GM18951 (cell line): ENCODE data around the gene RING1.

Experiments used
- POLR2A ChIP-seq: IDR thresholded peaks from 4 replicates; pipeline ENCODE4 v1.6.1; 2011; ENCODE audit warnings: mild to moderate bottlenecking; ENCODE audit not compliant: insufficient read length, insufficient read depth; ENCODE audit errors: extremely low read depth
- in situ Hi-C: fragments of 300-500 bp; cut with MboI; formaldehyde crosslinking; loops from one replicate; pipeline ENCODE4 v1.12.0; 2022; ENCODE audit warnings: low sequenced_read_pairs, mixed read lengths, inconsistent platforms; ENCODE audit not compliant: unreplicated experiment

The RING1 gene

DNA sequence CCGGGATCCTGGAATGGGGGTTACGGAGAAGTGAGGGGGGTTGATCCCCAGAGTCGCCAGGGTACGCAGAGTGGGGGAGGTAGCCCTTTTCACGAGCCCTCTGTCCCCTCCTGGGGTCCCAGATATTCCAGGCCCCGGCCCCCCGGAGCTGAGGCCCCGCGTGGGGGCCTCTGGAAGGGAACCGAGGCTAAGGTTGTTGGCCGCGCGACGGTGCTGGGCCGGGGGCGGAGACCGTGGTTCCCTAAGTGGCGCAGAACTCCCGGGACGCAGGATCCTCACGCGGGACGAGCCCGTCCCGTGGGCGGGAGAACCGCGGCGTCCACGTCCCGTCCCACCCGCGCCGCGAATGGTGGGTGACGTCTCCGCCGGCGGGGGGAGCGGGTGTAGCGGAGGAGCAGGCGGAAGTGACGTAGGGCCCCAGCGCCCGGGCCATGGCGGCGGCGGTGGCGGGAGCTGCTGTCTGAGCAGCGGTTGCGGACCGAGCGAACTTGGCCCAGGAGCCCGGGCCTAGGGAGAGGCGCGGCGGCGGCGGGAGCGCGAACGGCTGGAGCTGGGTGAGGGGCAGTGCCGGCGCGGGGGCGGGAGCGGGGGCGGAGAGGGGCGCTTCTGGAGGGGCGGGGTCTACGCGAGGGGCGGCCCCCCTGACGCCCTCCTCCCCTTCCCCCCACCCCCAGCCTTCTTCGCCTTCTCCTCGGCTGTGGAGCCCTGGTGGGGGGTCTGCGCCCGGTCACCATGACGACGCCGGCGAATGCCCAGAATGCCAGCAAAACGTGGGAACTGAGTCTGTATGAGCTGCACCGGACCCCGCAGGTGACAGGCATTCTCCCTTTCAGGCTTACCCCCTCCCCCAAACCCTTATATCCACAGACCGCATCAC is at the start of gene RING1:
RING1 (plus strand) TSS at position 410 of the 877 bp plus-strand sequence; CDS start at position 733, 323 bp downstream.
- in situ Hi-C loops: no loop called here
- TF ChIP-seq POLR2A: peak; percentile 95

DNA sequence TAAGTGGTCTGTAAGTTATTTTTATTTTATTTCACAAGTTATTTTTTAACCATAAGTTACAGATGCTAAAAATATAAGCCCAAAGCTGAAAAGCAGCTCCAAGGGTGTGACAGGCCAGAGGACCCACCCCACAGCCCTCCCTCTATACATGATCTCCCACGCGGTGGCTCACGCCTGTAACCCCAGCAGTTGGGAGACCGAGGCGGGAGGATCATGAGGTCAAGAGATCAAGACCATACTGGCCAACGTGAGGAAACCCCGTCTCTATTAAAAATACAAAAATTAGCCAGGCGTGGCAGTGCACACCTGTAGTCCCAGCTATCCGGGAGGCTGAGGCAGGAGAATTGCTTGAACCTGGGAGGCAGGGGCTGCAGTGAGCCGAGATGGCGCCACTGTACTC is 48.2 kb upstream of the RING1 start:
- TF ChIP-seq POLR2A: no peak
- in situ Hi-C loops: loop anchor here (5.0 kb wide), 1 partner anchor 92 kb away; no protein-coding TSS in a partner anchor

DNA sequence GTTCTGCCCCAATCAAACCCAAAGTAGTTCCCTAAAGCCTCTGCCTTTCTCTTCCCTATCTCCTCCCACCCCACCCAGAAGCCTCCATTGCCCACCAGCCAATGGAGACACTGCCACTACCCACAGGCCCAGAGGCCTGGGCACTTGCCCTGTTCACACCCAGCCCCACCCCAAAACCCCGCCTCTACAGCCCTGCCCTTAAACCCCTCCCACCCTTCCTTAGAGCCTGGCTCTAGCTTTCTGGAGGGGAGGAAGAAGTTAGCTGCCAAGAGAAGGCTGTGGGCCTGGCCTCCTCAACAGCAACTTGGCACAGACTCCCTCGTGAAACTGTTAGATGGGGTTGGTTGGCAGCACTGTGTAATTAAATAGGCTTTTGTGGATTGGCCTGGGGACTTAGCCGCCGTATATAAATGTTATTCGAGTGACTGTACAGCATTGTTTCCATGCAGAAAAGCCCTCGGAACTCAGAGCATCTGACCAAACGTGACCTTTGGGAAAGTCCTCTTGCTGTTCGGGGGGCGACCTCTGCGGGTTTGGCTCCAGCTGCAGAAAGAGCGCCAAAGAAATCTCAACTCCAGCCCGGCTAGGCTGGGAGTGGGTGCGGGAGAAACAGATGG is 47.5 kb upstream of the RING1 start:
- in situ Hi-C loops: loop anchor here (5.0 kb wide), 1 partner anchor 91 kb away; no protein-coding TSS in a partner anchor
- no peak for TF ChIP-seq POLR2A

DNA sequence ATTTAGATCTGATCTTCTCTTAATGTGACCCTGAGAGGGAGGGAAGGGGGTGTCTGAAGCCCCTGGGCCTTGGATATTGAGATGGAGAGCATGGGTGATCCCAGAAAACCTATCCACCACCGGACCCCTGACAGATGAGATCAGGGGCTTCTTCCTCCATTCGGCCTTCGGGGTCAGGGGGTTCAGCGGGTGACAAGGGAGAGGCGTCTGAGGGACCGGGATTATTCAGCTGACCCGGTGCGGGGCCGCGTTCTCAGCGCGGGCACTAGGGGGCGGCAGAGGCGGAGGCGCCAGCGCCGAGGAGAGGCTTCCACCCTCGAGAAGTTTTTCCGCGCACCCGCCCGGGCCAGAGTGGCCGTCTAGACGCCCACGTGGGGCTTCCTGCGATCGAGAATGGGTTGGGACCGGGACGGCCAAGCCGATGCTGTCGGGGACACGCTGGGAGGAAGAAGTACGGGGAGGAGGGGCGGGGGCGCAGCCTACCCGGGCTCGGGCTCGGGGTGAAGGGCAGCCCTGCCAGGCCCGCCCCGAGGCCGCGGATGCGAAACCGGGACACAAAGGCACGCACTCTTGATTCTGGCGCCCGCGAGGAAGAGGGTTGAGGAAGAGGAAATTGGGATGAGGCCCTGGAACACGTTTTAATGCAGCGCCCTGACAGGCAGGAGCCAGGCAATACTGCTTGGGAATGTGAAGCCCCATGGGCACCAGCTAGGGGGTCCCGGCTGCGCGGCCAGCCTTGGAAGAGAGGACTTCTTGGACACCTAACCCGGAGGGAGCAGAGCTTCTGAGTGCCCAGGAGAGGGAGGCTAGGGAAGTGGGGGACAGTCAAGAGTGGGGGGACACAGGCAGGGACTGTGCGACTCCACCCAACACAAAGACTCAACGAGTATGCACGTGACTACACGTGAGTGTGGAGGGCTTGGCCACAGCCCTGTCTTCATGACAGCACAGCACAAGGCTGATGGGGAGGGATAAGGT is 46.7 kb upstream of the RING1 start:
- in situ Hi-C loops: loop anchor here (5.0 kb wide), 1 partner anchor 91 kb away; no protein-coding TSS in a partner anchor

DNA sequence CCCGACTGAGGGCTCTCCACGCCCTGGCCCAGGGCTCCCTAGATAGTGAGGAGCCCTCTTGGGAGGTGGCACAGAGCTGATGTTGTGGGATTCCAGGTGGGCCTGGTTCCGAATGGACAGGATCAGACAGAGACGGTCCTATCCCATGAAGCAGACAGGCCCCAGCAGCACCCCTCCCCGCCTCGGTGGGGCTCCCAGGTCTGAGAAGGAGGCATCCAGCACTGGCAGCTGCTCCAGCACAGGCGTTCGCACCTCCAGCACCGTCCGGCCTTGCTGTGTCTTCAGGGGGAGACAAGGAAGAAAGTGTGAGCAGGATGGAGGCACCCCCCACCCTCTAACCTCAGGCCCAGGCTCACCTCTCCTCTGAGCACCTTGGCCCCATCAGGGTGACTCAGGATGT is 44.8 kb upstream of the RING1 start:
- in situ Hi-C loops: loop anchor here (5.0 kb wide), 1 partner anchor 89 kb away; no protein-coding TSS in a partner anchor
- no peak for TF ChIP-seq POLR2A

More for the DNA sequence above, 46.7 kb upstream of the RING1 start:
- TF ChIP-seq POLR2A: no peak

DNA sequence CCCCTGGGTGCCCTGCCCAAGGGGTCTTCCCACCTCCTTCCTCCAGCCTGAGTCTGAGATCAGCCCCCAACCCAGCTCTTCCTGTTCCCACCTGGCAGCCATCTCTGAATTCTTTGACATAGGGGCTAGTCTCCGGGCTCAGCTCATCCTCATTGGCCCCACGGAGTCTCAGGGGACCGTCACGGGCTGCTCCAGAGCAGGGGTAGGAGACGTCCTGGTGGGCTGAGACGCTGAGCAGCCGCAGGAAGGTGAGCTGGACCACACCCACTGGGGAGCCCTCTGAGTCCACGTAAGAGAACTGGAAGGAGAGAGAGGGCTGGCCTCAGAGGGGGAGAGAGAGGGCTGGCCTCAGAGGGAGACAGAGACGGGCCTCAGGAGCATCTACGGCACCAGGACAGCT is 44.1 kb upstream of the RING1 start:
- in situ Hi-C loops: loop anchor here (5.0 kb wide), 1 partner anchor 88 kb away; no protein-coding TSS in a partner anchor
- no peak for TF ChIP-seq POLR2A

DNA sequence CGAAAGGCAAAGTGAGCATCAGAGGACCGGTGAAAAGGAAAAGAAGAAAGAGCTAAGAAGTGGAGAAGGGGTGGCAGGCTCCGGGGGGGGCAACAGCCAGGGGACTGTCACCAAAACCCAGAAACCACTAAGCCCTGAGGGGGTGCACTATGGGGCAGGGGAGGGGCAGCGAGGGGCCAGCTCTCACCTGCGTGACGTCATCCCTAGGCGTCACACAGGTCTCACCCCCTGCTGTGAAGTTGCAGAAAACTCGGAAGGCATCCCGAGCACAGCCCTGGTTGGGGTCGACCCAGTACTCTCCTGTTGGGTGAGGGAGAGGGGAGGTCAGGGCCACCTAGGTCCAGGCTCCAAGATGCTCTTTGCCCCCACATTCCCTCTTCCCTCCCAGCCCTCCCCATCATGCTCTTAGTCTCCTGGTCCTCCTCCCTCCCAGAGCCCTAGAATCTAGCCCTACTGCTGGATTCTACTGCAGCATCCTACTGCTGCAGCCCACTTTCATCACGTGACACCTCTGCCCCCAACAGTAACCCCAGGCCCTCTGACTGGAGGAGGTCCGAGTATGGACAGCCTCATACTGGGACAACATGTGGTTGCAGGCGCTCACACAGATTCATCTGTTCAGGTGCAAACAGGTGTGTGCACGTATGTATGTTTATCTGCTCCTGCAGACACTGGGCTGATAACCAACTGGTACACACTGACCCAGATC is 43.5 kb upstream of the RING1 start:
- in situ Hi-C loops: loop anchor here (5.0 kb wide), 1 partner anchor 87 kb away; no protein-coding TSS in a partner anchor
- no peak for TF ChIP-seq POLR2A

DNA sequence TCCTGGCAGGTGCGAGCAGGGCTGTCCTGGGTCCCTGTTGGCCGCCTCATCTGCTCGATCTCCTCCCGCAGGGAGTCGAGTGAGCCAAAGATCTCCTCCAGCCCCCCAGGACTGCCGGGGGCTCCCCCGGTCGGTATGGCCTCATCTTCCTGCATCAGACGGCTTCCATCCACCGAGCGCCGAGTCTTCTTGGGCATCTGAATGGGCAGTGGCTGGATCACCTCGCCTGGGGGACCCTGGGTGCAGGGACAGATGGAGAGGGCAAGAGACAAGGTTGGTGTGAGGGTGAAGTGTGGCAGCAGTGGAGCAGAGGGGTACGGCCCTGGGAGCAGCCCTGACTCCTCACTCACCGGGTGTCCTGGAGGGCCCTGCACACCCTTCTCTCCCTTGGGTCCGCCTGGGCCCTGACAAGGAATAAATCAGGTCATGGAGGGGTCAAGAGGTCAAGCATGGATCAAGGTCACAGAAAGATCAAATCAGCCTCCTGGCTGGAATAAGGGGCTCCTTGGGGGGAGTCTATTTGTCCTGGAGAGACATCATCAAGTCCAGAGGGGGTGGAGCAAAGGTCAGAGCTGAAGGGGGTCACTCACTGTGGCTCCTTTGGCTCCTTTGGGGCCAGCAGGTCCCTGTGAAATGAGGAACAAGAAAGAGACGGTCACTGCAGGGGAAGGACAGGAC is 42.6 kb upstream of the RING1 start:
- in situ Hi-C loops: no loop called here
- TF ChIP-seq POLR2A: no peak

DNA sequence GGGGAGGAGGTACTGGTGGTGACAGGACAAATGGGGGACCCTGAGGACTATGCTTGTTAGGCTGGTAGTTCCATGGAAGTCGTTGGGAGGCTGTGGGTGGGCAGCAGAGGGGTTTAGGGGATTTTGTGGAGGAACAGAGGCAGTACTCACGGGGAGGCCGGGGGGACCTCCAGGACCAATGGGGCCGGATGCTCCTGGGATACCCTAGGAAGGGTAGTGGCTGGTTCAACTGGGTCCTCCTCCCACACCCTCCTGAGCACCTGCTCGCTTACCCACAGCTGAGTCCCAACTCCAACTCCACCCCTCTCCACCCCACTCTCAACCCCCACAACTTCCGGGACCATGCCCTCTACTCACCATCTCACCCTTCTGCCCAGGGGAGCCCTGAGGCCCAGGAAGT is 41.9 kb upstream of the RING1 start:
- no peak for TF ChIP-seq POLR2A
- in situ Hi-C loops: no loop called here

DNA sequence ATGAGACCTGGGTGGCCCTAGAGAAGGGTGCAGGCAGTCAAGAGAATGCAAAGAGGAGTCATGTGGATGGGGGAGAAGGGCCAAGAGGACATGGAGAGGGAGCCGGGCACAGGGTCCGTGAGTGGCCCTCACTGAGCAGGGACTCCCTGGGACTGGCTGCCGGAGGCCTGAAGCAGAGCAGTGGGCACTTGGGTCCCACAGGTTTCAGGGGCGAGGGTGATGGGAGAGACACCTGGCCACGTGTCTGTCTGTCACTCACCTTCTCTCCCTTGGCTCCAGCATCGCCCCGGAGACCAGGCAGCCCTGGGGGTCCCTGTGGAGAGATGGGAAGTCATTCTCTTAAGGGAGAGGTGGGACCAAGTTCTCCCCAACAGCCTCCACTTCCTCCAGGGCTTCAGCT is 41.5 kb upstream of the RING1 start:
- no peak for TF ChIP-seq POLR2A

DNA sequence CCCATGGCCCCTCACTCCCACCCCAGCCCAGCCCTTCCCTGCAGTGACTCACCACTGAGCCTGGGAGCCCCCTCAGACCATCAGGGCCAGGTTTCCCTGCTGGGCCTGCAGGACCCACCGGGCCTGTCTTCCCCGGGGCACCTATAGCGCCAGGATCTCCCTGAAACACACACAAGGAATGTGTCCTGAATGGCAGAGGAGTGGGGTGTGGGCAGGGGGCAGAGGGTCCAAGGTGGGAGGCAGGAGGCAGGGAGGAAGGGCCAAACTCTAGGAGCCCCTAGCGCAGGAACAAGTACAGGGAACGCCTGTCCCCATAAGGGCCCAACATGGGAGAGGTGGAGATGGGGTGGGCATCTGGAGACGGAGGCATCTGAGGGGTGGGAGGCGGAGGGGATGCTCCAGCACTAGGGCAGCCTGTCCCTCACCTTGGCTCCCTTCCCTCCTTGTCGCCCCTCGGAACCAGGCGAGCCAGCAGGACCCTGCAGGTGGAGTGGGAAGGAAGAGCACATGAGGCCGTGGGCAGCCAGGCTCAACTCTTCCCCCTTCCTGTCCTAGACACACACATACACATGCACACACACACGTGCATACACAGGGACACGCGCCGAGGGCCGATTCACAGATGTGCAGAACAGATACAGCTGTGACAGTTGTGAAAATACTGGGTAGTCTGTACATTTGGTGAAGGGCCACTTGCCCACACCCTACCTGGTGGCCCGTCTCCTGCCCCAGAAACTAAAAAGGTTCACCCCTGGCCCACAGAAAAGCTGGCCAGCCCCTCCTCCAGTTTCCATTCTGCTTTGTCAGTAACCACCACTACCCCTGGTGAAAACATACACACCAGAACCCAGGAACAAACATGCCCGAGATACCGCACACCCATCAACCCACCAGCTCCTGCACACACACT is 40.7 kb upstream of the RING1 start:
- no peak for TF ChIP-seq POLR2A
- in situ Hi-C loops: no loop called here

More for the DNA sequence above, 41.5 kb upstream of the RING1 start:
- in situ Hi-C loops: no loop called here

DNA sequence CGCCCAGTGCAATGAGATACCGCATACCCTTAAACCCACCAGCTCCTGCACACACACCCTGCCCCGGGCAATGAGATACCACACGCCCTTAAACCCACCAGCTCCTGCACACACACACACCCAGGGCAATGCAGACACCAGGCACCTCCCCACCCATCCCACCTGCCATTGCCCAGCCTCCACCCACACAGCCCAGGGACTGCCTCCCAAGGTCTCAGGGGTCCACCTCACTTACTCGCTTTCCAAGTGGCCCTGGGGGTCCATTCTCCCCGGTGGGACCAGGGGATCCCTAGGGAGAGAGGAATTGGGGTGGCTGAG is 40.1 kb upstream of the RING1 start:
- no peak for TF ChIP-seq POLR2A
- in situ Hi-C loops: no loop called here
